ENCODE results near the gene CROCC.

The CROCC gene

GRCh38 chr1:17002524-17002902 is 80.8 kb downstream of the CROCC start:
- no peak overlapping the region for H3K4me3 ChIP-seq (replicated peaks in 1 of 2; ENCODE audit: low read depth in 2 of 2, low read length in 2 of 2)
- TF ChIP-seq CTCF (IDR thresholded peaks at IDR 0.05; ENCODE audit: low read depth, low read length), result no peak
- no peak for DNase-seq (ENCODE audit: low read depth in 2 of 2)

- no peak for DNase-seq (ENCODE audit: low read depth in 2 of 2)
- TF ChIP-seq CTCF (IDR thresholded peaks at IDR 0.05; ENCODE audit: low read depth, low read length), result peak; percentile 11
- H3K4me3 ChIP-seq (replicated peaks in 1 of 2; ENCODE audit: low read depth in 2 of 2, low read length in 2 of 2), result no peak overlapping the region
Observed at GRCh38 chr1:17004466-17005364, 83.0 kb downstream of the CROCC start.

- DNase-seq (ENCODE audit: low read depth in 2 of 2), result no peak
- H3K4me3 ChIP-seq (replicated peaks in 1 of 2; ENCODE audit: low read depth in 2 of 2, low read length in 2 of 2), result no peak overlapping the region
- TF ChIP-seq CTCF (IDR thresholded peaks at IDR 0.05; ENCODE audit: low read depth, low read length), result no peak
Observed at GRCh38 chr1:17005365-17005740, 83.6 kb downstream of the CROCC start.

- DNase-seq (ENCODE audit: low read depth in 2 of 2), result no peak
- no peak for TF ChIP-seq CTCF (IDR thresholded peaks at IDR 0.05; ENCODE audit: low read depth, low read length)
- H3K4me3 ChIP-seq (replicated peaks in 1 of 2; ENCODE audit: low read depth in 2 of 2, low read length in 2 of 2), result no peak overlapping the region
Observed at GRCh38 chr1:17007121-17007520, 85.4 kb downstream of the CROCC start.

- no peak for TF ChIP-seq CTCF (IDR thresholded peaks at IDR 0.05; ENCODE audit: low read depth, low read length)
- DNase-seq (ENCODE audit: low read depth in 2 of 2), result no peak
Observed at GRCh38 chr1:17008208-17008855, 86.6 kb downstream of the CROCC start.

GRCh38 chr1:17009706-17010105 is 88.0 kb downstream of the CROCC start:
- DNase-seq (ENCODE audit: low read depth in 2 of 2), result no peak
- no peak for TF ChIP-seq CTCF (IDR thresholded peaks at IDR 0.05; ENCODE audit: low read depth, low read length)
- no peak overlapping the region for H3K4me3 ChIP-seq (replicated peaks in 1 of 2; ENCODE audit: low read depth in 2 of 2, low read length in 2 of 2)

More at GRCh38 chr1:17008208-17008855, 86.6 kb downstream of the CROCC start:
- no peak overlapping the region for H3K4me3 ChIP-seq (replicated peaks in 1 of 2; ENCODE audit: low read depth in 2 of 2, low read length in 2 of 2)

Data from cardiac fibroblast (primary cell).